Stomach (tissue), 9 donors: ENCODE data around the gene KCNE4. TPM values are rescaled to one million over a fixed set of nuclear protein-coding genes. Genes with fewer than 3 reads are reported as not detected.

ENCODE experiments used
- DNase-seq, 2 donors: peaks; one replicate each; pipeline versions ENCODE4 v3.0.0 to v3.0.0-alpha.2; 2013 to 2019
- H3K27ac ChIP-seq, 5 donors: fragments of 200-600 bp in 4 of 5; sonication (generic) in 4 of 5; one replicate each; pipeline ENCODE4 v1.5.1; 2013 to 2019; ENCODE audit warnings: mild to moderate bottlenecking in 1 of 5, moderate library complexity in 1 of 5
- H3K27me3 ChIP-seq, 3 donors: fragments of 200-600 bp; sonication (generic); one replicate each; pipeline ENCODE4 v1.5.1; 2017 to 2019; ENCODE audit warnings: mixed run types in 1 of 3
- H3K36me3 ChIP-seq, 4 donors: fragments of 200-600 bp; sonication (generic); 1 replicate in 3 of 4; 2 replicates in 1 of 4; pipeline ENCODE4 v1.5.1; 2016 to 2019
- H3K4me1 ChIP-seq, 4 donors: fragments of 200-600 bp; sonication (generic); one replicate each; pipeline ENCODE4 v1.5.1; 2016 to 2019
- H3K4me3 ChIP-seq, 4 donors: fragments of 200-600 bp; sonication (generic) in 3 of 4; one replicate each; pipeline ENCODE4 v1.5.1; 2016 to 2019; ENCODE audit warnings: mild to moderate bottlenecking in 1 of 4
- H3K9me3 ChIP-seq, 4 donors: fragments of 200-600 bp; sonication (generic); one replicate each; pipeline ENCODE4 v1.5.1; 2016 to 2019
- CTCF ChIP-seq, 7 experiments: fragments of 450-650 bp in 4 of 7; fragments of 200-600 bp in 3 of 7; sonication (generic) in 3 of 7; IDR thresholded peaks; one replicate each; pipeline ENCODE4 v1.5.1; 2016 to 2019; ENCODE audit warnings: antibody characterized with exemption in 7 of 7, control low read depth in 2 of 7, mild to moderate bottlenecking in 1 of 7
- EP300 ChIP-seq: sonication (generic); formaldehyde crosslinking; IDR thresholded peaks from one replicate; pipeline ENCODE4 v1.6.1; 2017; ENCODE audit warnings: antibody characterized with exemption
- POLR2A ChIP-seq, 4 donors: fragments of 450-650 bp; IDR thresholded peaks; one replicate each; pipeline ENCODE4 v1.6.1; 2016; ENCODE audit warnings: antibody characterized with exemption in 4 of 4, control low read depth in 2 of 4, mild to moderate bottlenecking in 1 of 4, moderate library complexity in 1 of 4
- POLR2AphosphoS5 ChIP-seq, 3 donors: sonication (generic); formaldehyde crosslinking; IDR thresholded peaks; one replicate each; pipeline ENCODE4 v1.6.1; 2016; ENCODE audit warnings: antibody characterized with exemption in 3 of 3
- WGBS, 5 donors: extraction: QIAGEN DNeasy Blood & Tissue Kit in 3 of 5; methylation state at CpG; one replicate each; pipeline versions ENCODE4 v1.1.5 to v1.1.7; 2013 to 2018; 5-methylcytosine and 5-hydroxymethylcytosine counted together
- intact Hi-C: fragments of 100-400 bp; cut with DNase I; formaldehyde crosslinking; loops from one replicate; pipeline ENCODE4 v1.15.1; 2023; ENCODE audit warnings: low total_unique reads
- polyA plus RNA-seq, 3 donors: library from polyadenylated mRNA; stranded (reverse); fragments of 200-250 nt; gene quantifications; one replicate each; pipeline ENCODE4 v1.2.3, GENCODE V29; 2013
- total RNA-seq, 5 donors: library from RNA; depleted of rRNA; stranded (reverse); fragments of >200 nt; gene quantifications; one replicate each; pipeline versions ENCODE4 v1.1.0 to v1.2.3, GENCODE V29; 2014 to 2016
- donor health status: healthy with polysubstance abuse.
- donor health status: Bipolar disorder and iron deficiency.
- donor health status: healthy.

KCNE4 gene
- total and polyA plus RNA-seq, 8 donors: 0.58 to 16.3 (median 2.9) TPM; not detected in 1

GRCh38 chr2:223099561-223099960 lies 47.6 kb downstream of the KCNE4 start:
- H3K4me3 ChIP-seq: no peak overlapping the region
- no peaks in the 10 kb centered on the region for H3K9me3 ChIP-seq
- WGBS, 5 donors: 55 to 82% (median 79%) methylated on average over 3 of the region's 3 CpGs
- no peaks in the 10 kb centered on the region for H3K27me3 ChIP-seq
- H3K36me3 ChIP-seq: no peaks in the 10 kb centered on the region
- no peak for DNase-seq
- intact Hi-C loops: no loop called here
- H3K4me1 ChIP-seq: peaks cover 9 to 32% (median 22%) of the 10 kb centered on the region in 4 donors
- no peak for TF ChIP-seq POLR2A (IDR thresholded peaks at IDR 0.05)
- H3K27ac ChIP-seq: peak overlapping the region in 4 of 5 donors; percentile 9 to 75 (median 34)

GRCh38 chr2:223100061-223100511 lies 48.1 kb downstream of the KCNE4 start:
- 27 to 59% (median 33%) methylated on average over 4 of the region's 4 CpGs for WGBS, 5 donors
- Histone ChIP-seq H3K4me1 (peaks cover 9 to 32% (median 19%) of the 10 kb centered on the region in 4 donors), H3K4me3 (no peak overlapping the region), H3K27ac (peak overlapping the region; percentile 9 to 75 (median 23)), H3K9me3 (no peaks in the 10 kb centered on the region), H3K27me3 (no peaks in the 10 kb centered on the region), H3K36me3 (no peaks in the 10 kb centered on the region)
- no peak for TF ChIP-seq EP300
- peak in 2 of 3 donors; percentile 24 to 43 for TF ChIP-seq POLR2AphosphoS5 (IDR thresholded peaks at IDR 0.05)
- peak in 1 of 7 experiments; percentile 19 for TF ChIP-seq CTCF (IDR thresholded peaks at IDR 0.05)
- DNase-seq: peak in 1 of 2 donors; percentile 85
- intact Hi-C loops: loop anchor here (10.0 kb wide), 1 partner anchor 125 kb away; no protein-coding TSS in a partner anchor

GRCh38 chr2:223101340-223102039 lies 49.5 kb downstream of the KCNE4 start:
- intact Hi-C loops: loop anchor here (10.0 kb wide), 1 partner anchor 127 kb away; no protein-coding TSS in a partner anchor
- H3K27ac ChIP-seq: peak overlapping the region in 3 of 5 donors; percentile 9 to 75 (median 56)
- H3K4me1 ChIP-seq: peaks cover 9 to 32% (median 19%) of the 10 kb centered on the region in 4 donors
- TF ChIP-seq POLR2A (IDR thresholded peaks at IDR 0.05) (no peak), CTCF (IDR thresholded peaks at IDR 0.05) (peak in 5 of 7 experiments; percentile 31 to 75 (median 45)), EP300 (no peak)
- no peaks in the 10 kb centered on the region for H3K27me3 ChIP-seq
- WGBS, 5 donors: 42 to 73% (median 53%) methylated on average over 4 of the region's 4 CpGs
- H3K4me3 ChIP-seq: no peak overlapping the region
- DNase-seq: peak; percentile 41 to 51
- H3K36me3 ChIP-seq: no peaks in the 10 kb centered on the region
- H3K9me3 ChIP-seq: no peaks in the 10 kb centered on the region

GRCh38 chr2:223102040-223102400 lies 50.0 kb downstream of the KCNE4 start:
- Histone ChIP-seq H3K27ac (peak overlapping the region in 1 of 5 donors; percentile 56), H3K36me3 (no peaks in the 10 kb centered on the region), H3K4me3 (no peak overlapping the region), H3K9me3 (no peaks in the 10 kb centered on the region), H3K27me3 (no peaks in the 10 kb centered on the region), H3K4me1 (peaks cover 9 to 32% (median 19%) of the 10 kb centered on the region in 4 donors)
- WGBS, 5 donors: 71 to 80% (median 79%) methylated on average over 3 of the region's 3 CpGs
- TF ChIP-seq POLR2AphosphoS5 (IDR thresholded peaks at IDR 0.05): no peak
- TF ChIP-seq EP300: no peak
- TF ChIP-seq CTCF (IDR thresholded peaks at IDR 0.05): no peak
- no peak for TF ChIP-seq POLR2A (IDR thresholded peaks at IDR 0.05)
- intact Hi-C loops: loop anchor here (10.0 kb wide), 1 partner anchor 127 kb away; no protein-coding TSS in a partner anchor
- no peak for DNase-seq

- 70 to 91% (median 87%) methylated on average over 3 of the region's 3 CpGs for WGBS, 5 donors
- H3K9me3 ChIP-seq: no peaks in the 10 kb centered on the region
- TF ChIP-seq CTCF (IDR thresholded peaks at IDR 0.05) (no peak), POLR2AphosphoS5 (IDR thresholded peaks at IDR 0.05) (no peak), POLR2A (IDR thresholded peaks at IDR 0.05) (no peak), EP300 (no peak)
- H3K27me3 ChIP-seq: no peaks in the 10 kb centered on the region
- H3K36me3 ChIP-seq: no peaks in the 10 kb centered on the region
- no peak overlapping the region for H3K4me3 ChIP-seq
- H3K27ac ChIP-seq: peak overlapping the region in 1 of 5 donors; percentile 56
- DNase-seq: no peak
- intact Hi-C loops: loop anchor here (10.0 kb wide), 1 partner anchor 128 kb away; no protein-coding TSS in a partner anchor
- H3K4me1 ChIP-seq: peaks cover 9 to 32% (median 19%) of the 10 kb centered on the region in 4 donors
These were observed 50.5 kb downstream of the KCNE4 start for GRCh38 chr2:223102450-223102849.
